ENCODE measurements around the gene C2CD2. TPM values are rescaled to one million over a fixed set of nuclear protein-coding genes. Genes with fewer than 3 reads are reported as not detected.

The C2CD2 gene
- total RNA-seq = 15.3 TPM
- 1 to 10 TPM; 1.7 to 2.9 (median 2.0) TPM for polyA plus RNA-seq

DNA sequence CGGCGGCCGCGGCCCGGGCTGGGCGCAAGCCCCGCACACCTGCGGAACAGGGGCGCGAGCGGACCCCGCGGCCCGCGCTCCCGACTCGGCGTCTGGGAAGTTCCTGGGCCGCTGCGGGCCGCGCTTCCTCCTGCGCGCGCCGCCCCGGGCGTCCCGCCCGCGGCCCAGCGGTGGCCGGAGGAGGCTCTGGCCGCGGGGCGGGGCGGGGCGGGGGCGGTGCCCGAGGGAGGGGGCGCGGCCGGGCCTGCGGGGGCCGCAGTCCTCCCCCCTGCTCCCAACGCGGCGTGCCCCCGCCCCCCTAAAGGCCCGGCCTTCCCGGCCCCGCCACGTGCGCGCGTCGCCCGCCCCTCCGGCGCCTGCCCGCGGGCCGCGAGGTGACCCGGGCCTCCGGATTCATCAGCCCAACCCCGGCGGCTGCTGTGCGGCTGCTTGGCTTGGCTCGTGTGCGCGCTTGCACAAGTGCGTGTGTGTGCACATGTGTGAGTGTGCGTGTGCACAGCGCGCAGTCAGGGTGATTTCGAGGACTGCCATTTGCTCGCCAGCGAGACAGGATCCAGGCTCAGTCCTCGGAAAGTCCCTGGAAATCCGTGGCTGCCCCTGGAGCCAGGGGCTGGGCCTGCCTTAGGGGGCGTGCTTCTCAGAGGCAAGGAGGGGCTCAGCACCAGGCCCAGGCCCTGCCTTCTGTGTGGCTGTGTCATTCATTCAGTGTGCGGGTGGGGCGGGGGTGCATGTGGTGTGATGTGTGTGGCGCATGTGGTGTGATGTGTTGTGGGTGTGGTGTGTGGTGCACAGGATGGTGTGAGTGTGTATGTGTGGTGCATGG lies at the start of gene C2CD2:
TSS of gene C2CD2 (minus strand) at position 188 of the 823 bp plus-strand sequence. CDS start 370 bp downstream, outside the sequence.
- Histone ChIP-seq H3K4me1 (ENCODE audit: control insufficient read depth, insufficient read depth, low read length, poor library complexity, severe bottlenecking) (no peaks in the 10 kb centered on the region), H3K27me3 (ENCODE audit: control insufficient read depth, insufficient read depth, low read length) (peaks cover 4% of the 10 kb centered on the region), H3K27ac (ENCODE audit: insufficient read depth, low read length, poor library complexity, severe bottlenecking) (no peak within 1 kb of the TSS), H3K9me3 (ENCODE audit: control insufficient read depth in 2 of 2, low read length in 2 of 2) (no peaks in the 10 kb centered on the region), H3K4me3 (ENCODE audit: low read depth, low read length) (no peak within 1 kb of the TSS), H3K36me3 (ENCODE audit: control insufficient read depth, insufficient read depth, low read length) (no peaks in the 10 kb centered on the region)
- Mint-ChIP-seq H3K9me3 (no peaks in the 10 kb centered on the region), H3K4me1 (peaks cover 0 to 16% (median 4%) of the 10 kb centered on the region in 4 donors), H3K27me3 (peaks cover 30% of the 10 kb centered on the region), H3K36me3 (no peaks in the 10 kb centered on the region), H3K4me3 (peak within 1 kb of the TSS in 3 of 4 donors; percentile 1 to 81 (median 75)), H3K27ac (no peak within 1 kb of the TSS)
- ATAC-seq (ENCODE audit: low read depth in 2 of 2) (peak; percentile 20 to 35), DNase-seq (peak in 1 of 3 donors; percentile 23)

DNA sequence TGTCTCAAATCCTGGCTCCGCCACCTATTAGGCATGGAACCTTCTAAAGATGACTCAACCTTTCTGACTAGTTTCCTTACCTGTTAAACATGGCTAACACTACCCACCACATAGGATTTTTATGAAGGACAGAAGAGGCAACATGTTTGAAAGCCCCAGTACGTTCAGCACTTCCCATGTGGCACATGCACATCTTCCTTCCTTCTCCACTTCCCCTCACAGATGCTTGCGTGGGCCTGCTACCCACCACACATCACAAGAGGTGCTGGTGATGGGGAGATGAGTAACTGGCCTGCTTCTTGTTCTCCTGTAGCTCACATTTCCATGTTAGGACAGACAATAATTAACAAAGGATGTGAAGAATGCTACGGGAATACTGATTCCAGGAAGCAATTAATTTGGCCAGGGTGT lies 49.2 kb upstream of the C2CD2 start:
- H3K4me3 Mint-ChIP-seq = peak overlapping the region in 1 of 4 donors; percentile 59
- no peak for ATAC-seq (ENCODE audit: low read depth in 2 of 2)

DNA sequence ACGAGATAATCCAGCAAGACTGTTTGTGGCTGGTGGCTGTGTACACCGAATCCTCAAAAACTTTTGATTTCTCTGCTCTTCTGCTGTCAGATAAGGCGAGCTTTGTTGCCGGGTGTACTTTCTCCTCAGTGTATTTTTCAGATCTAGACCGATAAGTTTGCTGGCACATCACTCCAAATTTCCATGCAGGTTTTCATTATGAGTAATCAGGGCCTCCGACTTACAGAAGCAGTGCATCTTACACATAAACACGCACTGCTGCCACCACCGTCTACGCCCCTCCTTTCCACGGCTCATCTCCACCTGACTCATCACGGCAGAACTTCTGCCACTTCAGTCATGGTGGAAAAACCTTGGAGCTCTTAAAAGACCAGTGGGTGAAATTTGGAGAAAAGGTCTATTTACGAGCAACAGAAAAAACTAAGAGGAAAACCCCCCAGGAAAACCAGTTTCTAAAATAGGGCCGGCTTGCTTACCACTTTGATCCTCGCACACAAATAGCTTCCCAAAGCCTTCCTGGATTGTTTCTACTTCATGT lies 48.7 kb upstream of the C2CD2 start:
- Mint-ChIP-seq H3K4me1 (peaks cover 20 to 44% (median 36%) of the 10 kb centered on the region in 4 donors), H3K27ac (peak overlapping the region; percentile 47 to 83 (median 76)), H3K4me3 (peak overlapping the region; percentile 11 to 66 (median 44)), H3K9me3 (no peaks in the 10 kb centered on the region), H3K27me3 (no peaks in the 10 kb centered on the region), H3K36me3 (peaks cover 32% of the 10 kb centered on the region)
- H3K4me1 ChIP-seq (ENCODE audit: control insufficient read depth, insufficient read depth, low read length, poor library complexity, severe bottlenecking) = peaks cover 16% of the 10 kb centered on the region
- ATAC-seq (ENCODE audit: low read depth in 2 of 2) (peak; percentile 84 to 92), DNase-seq (peak; percentile 40 to 88 (median 43))
- peaks cover 13% of the 10 kb centered on the region for H3K36me3 ChIP-seq (ENCODE audit: control insufficient read depth, insufficient read depth, low read length)
- no peaks in the 10 kb centered on the region for H3K9me3 ChIP-seq (ENCODE audit: control insufficient read depth in 2 of 2, low read length in 2 of 2)
- H3K4me3 ChIP-seq (ENCODE audit: low read depth, low read length) = peak overlapping the region; percentile 41
- no peak overlapping the region for H3K27ac ChIP-seq (ENCODE audit: insufficient read depth, low read length, poor library complexity, severe bottlenecking)
- no peaks in the 10 kb centered on the region for H3K27me3 ChIP-seq (ENCODE audit: control insufficient read depth, insufficient read depth, low read length)

More for the DNA sequence above, 49.2 kb upstream of the C2CD2 start:
- H3K4me3 ChIP-seq (ENCODE audit: low read depth, low read length) = peak overlapping the region; percentile 41
- Mint-ChIP-seq H3K36me3 (peaks cover 28% of the 10 kb centered on the region), H3K4me1 (peaks cover 25 to 50% (median 40%) of the 10 kb centered on the region in 4 donors), H3K27ac (peak overlapping the region in 2 of 3 donors; percentile 47 to 76), H3K27me3 (no peaks in the 10 kb centered on the region), H3K9me3 (no peaks in the 10 kb centered on the region)
- H3K36me3 ChIP-seq (ENCODE audit: control insufficient read depth, insufficient read depth, low read length) = peaks cover 13% of the 10 kb centered on the region
- H3K27ac ChIP-seq (ENCODE audit: insufficient read depth, low read length, poor library complexity, severe bottlenecking) = no peak overlapping the region
- H3K9me3 ChIP-seq (ENCODE audit: control insufficient read depth in 2 of 2, low read length in 2 of 2) = no peaks in the 10 kb centered on the region
- no peak for DNase-seq
- no peaks in the 10 kb centered on the region for H3K27me3 ChIP-seq (ENCODE audit: control insufficient read depth, insufficient read depth, low read length)
- H3K4me1 ChIP-seq (ENCODE audit: control insufficient read depth, insufficient read depth, low read length, poor library complexity, severe bottlenecking) = peaks cover 16% of the 10 kb centered on the region

DNA sequence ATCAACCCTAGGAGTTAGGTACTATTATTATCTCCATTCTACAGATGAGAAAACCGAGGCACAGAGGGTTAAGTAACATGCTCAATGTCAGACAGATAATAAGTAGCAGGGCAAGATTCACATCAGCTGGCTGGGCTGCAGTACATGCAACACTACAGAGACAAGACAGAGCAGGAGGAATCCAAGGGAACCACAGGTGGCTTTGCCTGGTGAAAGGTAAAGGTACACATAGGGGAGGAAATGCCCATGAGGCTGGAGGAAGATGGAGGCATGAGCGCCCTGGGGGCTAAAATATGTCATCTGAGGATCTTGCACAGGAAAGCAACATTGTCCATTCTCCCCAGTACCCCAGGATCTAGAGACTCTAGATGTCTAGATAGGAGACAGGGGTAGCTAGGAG lies 48.0 kb upstream of the C2CD2 start:
- Mint-ChIP-seq H3K9me3 (no peaks in the 10 kb centered on the region), H3K27ac (peak overlapping the region in 2 of 3 donors; percentile 13 to 47), H3K36me3 (peaks cover 34% of the 10 kb centered on the region), H3K4me1 (peaks cover 17 to 39% (median 30%) of the 10 kb centered on the region in 4 donors), H3K27me3 (no peaks in the 10 kb centered on the region), H3K4me3 (peak overlapping the region; percentile 5 to 32 (median 26))
- DNase-seq (no peak), ATAC-seq (ENCODE audit: low read depth in 2 of 2) (no peak)
- H3K27ac ChIP-seq (ENCODE audit: insufficient read depth, low read length, poor library complexity, severe bottlenecking) = no peak overlapping the region
- peaks cover 16% of the 10 kb centered on the region for H3K4me1 ChIP-seq (ENCODE audit: control insufficient read depth, insufficient read depth, low read length, poor library complexity, severe bottlenecking)
- no peaks in the 10 kb centered on the region for H3K27me3 ChIP-seq (ENCODE audit: control insufficient read depth, insufficient read depth, low read length)
- no peak overlapping the region for H3K4me3 ChIP-seq (ENCODE audit: low read depth, low read length)
- peaks cover 12% of the 10 kb centered on the region for H3K36me3 ChIP-seq (ENCODE audit: control insufficient read depth, insufficient read depth, low read length)
- no peaks in the 10 kb centered on the region for H3K9me3 ChIP-seq (ENCODE audit: control insufficient read depth in 2 of 2, low read length in 2 of 2)

DNA sequence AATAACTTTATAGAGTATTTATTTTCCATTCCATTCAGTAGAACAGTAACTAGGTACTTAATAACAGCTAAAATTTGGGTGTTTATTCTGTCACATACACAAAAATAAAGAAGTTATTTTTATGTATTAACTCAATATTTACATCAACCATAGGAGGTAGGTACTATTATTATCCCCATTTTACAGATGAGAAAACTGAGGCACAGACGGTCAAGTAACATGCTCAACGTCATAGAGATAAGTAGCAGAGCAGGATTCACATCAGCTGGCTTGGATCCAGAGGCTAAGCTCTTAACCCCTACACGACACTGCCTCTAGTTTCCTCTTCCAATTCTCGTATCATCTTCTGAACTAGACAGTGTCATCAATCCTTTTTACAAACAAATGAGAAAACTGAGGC lies 47.1 kb upstream of the C2CD2 start:
- Histone ChIP-seq H3K36me3 (ENCODE audit: control insufficient read depth, insufficient read depth, low read length) (peaks cover 18% of the 10 kb centered on the region), H3K27me3 (ENCODE audit: control insufficient read depth, insufficient read depth, low read length) (no peaks in the 10 kb centered on the region), H3K9me3 (ENCODE audit: control insufficient read depth in 2 of 2, low read length in 2 of 2) (peaks cover 0 to 1% of the 10 kb centered on the region in 2 experiments), H3K4me3 (ENCODE audit: low read depth, low read length) (no peak overlapping the region), H3K4me1 (ENCODE audit: control insufficient read depth, insufficient read depth, low read length, poor library complexity, severe bottlenecking) (peaks cover 16% of the 10 kb centered on the region), H3K27ac (ENCODE audit: insufficient read depth, low read length, poor library complexity, severe bottlenecking) (no peak overlapping the region)
- Mint-ChIP-seq H3K27me3 (no peaks in the 10 kb centered on the region), H3K4me1 (peaks cover 17 to 35% (median 27%) of the 10 kb centered on the region in 4 donors), H3K9me3 (no peaks in the 10 kb centered on the region), H3K27ac (peak overlapping the region in 1 of 3 donors; percentile 23), H3K36me3 (peaks cover 39% of the 10 kb centered on the region), H3K4me3 (peak overlapping the region in 2 of 4 donors; percentile 27 to 59)
- DNase-seq (no peak), ATAC-seq (ENCODE audit: low read depth in 2 of 2) (no peak)

DNA sequence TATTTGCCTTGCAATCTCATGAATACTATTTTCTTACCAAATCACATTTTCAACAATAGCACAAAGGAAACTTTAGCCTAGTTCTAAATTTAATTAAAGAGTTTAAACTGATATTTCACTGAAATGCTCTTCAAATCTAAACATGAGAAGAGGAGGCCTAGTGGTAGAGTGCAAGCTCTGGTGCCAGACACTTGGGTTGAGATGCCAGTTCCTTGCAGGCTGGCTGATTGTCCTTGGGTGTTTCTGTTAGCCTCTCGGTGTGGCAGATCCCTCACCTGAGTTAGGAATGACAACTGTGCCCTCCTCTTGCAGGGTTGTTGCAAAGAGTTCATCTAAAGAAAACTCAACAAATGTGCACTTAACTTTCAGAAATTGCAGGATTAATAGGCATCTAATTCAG lies 43.8 kb upstream of the C2CD2 start:
- Mint-ChIP-seq H3K27ac (no peak overlapping the region), H3K27me3 (no peaks in the 10 kb centered on the region), H3K36me3 (peaks cover 56% of the 10 kb centered on the region), H3K4me3 (no peak overlapping the region), H3K9me3 (peaks cover 0 to 6% (median 0%) of the 10 kb centered on the region in 7 donors), H3K4me1 (peaks cover 16 to 22% (median 16%) of the 10 kb centered on the region in 4 donors)
- Histone ChIP-seq H3K27me3 (ENCODE audit: control insufficient read depth, insufficient read depth, low read length) (no peaks in the 10 kb centered on the region), H3K4me3 (ENCODE audit: low read depth, low read length) (no peak overlapping the region), H3K9me3 (ENCODE audit: control insufficient read depth in 2 of 2, low read length in 2 of 2) (peaks cover 0 to 8% of the 10 kb centered on the region in 2 experiments), H3K36me3 (ENCODE audit: control insufficient read depth, insufficient read depth, low read length) (peaks cover 37% of the 10 kb centered on the region), H3K27ac (ENCODE audit: insufficient read depth, low read length, poor library complexity, severe bottlenecking) (no peak overlapping the region), H3K4me1 (ENCODE audit: control insufficient read depth, insufficient read depth, low read length, poor library complexity, severe bottlenecking) (peaks cover 10% of the 10 kb centered on the region)
- no peak for ATAC-seq (ENCODE audit: low read depth in 2 of 2)
- no peak for DNase-seq

DNA sequence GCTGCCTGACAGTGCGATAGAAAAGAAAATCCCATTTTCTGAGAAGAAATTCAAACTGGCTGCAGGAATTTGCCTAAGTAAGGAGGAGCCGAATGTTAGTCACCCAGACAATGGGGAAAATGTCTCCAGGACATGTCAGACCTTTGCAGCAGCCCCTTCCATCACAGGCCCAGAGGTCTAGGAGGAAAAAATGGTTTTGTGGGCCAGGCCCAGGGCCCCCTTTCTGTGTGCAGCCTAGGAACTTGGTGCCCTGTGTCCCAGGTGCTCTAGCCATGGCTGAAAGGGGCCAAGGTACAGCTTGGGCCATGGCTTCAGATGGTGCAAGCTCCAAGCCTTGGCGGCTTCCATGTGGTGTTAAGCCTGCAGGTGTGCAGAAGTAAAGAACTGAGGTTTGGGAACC lies 41.8 kb upstream of the C2CD2 start:
- no peak for ATAC-seq (ENCODE audit: low read depth in 2 of 2)

More for the DNA sequence above, 41.8 kb upstream of the C2CD2 start:
- peaks cover 0 to 8% of the 10 kb centered on the region in 2 experiments for H3K9me3 ChIP-seq (ENCODE audit: control insufficient read depth in 2 of 2, low read length in 2 of 2)
- no peak overlapping the region for H3K4me3 Mint-ChIP-seq
- H3K9me3 Mint-ChIP-seq = peaks cover 0 to 6% (median 0%) of the 10 kb centered on the region in 7 donors
- peaks cover 56% of the 10 kb centered on the region for H3K36me3 Mint-ChIP-seq
- no peak overlapping the region for H3K27ac ChIP-seq (ENCODE audit: insufficient read depth, low read length, poor library complexity, severe bottlenecking)
- H3K27me3 ChIP-seq (ENCODE audit: control insufficient read depth, insufficient read depth, low read length) = no peaks in the 10 kb centered on the region
- H3K36me3 ChIP-seq (ENCODE audit: control insufficient read depth, insufficient read depth, low read length) = peaks cover 51% of the 10 kb centered on the region
- no peak overlapping the region for H3K4me3 ChIP-seq (ENCODE audit: low read depth, low read length)
- no peaks in the 10 kb centered on the region for H3K27me3 Mint-ChIP-seq
- H3K4me1 Mint-ChIP-seq = peaks cover 0 to 7% (median 2%) of the 10 kb centered on the region in 4 donors
- no peak for DNase-seq
- no peak overlapping the region for H3K27ac Mint-ChIP-seq
- no peaks in the 10 kb centered on the region for H3K4me1 ChIP-seq (ENCODE audit: control insufficient read depth, insufficient read depth, low read length, poor library complexity, severe bottlenecking)
